Measurements from ENCODE around the gene WDR7.

DNA sequence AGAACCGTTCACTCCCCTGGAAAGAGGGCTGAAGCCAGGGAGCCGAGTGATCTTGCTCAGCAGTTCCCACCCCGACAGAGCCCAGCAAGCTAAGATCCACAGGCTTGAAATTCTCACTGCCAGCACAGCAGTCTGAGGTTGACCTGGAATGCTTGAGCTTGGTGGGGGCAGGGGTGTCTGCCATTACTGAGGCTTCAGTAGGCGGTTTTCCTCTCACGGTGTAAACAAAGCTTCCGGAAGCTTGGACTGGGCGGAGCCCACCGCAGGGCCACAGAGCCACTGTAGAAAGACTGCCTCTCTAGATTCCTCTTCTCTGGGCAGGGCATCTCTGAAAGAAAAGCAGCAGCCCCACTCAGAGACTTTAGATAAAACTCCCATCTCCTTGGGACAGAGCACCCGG lies 180.8 kb downstream of the WDR7 start:
- TF ChIP-seq, protein P1, sequence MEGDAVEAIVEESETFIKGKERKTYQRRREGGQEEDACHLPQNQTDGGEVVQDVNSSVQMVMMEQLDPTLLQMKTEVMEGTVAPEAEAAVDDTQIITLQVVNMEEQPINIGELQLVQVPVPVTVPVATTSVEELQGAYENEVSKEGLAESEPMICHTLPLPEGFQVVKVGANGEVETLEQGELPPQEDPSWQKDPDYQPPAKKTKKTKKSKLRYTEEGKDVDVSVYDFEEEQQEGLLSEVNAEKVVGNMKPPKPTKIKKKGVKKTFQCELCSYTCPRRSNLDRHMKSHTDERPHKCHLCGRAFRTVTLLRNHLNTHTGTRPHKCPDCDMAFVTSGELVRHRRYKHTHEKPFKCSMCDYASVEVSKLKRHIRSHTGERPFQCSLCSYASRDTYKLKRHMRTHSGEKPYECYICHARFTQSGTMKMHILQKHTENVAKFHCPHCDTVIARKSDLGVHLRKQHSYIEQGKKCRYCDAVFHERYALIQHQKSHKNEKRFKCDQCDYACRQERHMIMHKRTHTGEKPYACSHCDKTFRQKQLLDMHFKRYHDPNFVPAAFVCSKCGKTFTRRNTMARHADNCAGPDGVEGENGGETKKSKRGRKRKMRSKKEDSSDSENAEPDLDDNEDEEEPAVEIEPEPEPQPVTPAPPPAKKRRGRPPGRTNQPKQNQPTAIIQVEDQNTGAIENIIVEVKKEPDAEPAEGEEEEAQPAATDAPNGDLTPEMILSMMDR (IDR thresholded peaks at IDR 0.05): no peak
- TF ChIP-seq RCOR1 (IDR thresholded peaks at IDR 0.05; ENCODE audit: low read depth, low read length): no peak
- no peak for TF ChIP-seq KDM1A (IDR thresholded peaks at IDR 0.05; ENCODE audit: low read depth)
- no peak for TF ChIP-seq NFE2L2 (conservative IDR thresholded peaks at IDR 0.05; ENCODE audit: low read length)
- no peak for TF ChIP-seq CEBPB (IDR thresholded peaks at IDR 0.05)
- TF ChIP-seq MAFK (IDR thresholded peaks at IDR 0.05; ENCODE audit: partially characterized antibody): no peak
- no peak for TF ChIP-seq CHD2 (IDR thresholded peaks at IDR 0.05; ENCODE audit: low read length, partially characterized antibody)
- TF ChIP-seq MAX (IDR thresholded peaks at IDR 0.05): no peak
- no peak for TF ChIP-seq PHF8 (IDR thresholded peaks at IDR 0.05; ENCODE audit: borderline replicate concordance, low read depth)
- no peak for TF ChIP-seq POLR2A (IDR thresholded peaks at IDR 0.05; ENCODE audit: low read length)
- TF ChIP-seq SREBF2 (IDR thresholded peaks at IDR 0.05): no peak
- no peak for TF ChIP-seq JUN (IDR thresholded peaks at IDR 0.05)
- no peak for TF ChIP-seq RARB (CRISPR knock-in tag; IDR thresholded peaks at IDR 0.05)

Measured in A549 (cell line).